D721Med (cell line): Measurements from ENCODE around the gene ARHGAP28.
A peak's percentile ranks its signal among the peaks of the same experiment; 100 is the strongest.

Experiments used
- DNase-seq: peaks from one replicate; pipeline ENCODE4 v3.0.0; 2011; ENCODE audit warnings: low spot score; ENCODE audit not compliant: insufficient read length
- FAIRE-seq: peaks from 2 replicates; lab custom pipeline; 2011; peaks lifted over from hg19 to GRCh38; lab: Jason Lieb, UNC
- CTCF ChIP-seq: IDR thresholded peaks from 2 replicates; pipeline ENCODE4 v1.5.1; 2012; ENCODE audit warnings: mild to moderate bottlenecking, control low read depth; ENCODE audit not compliant: insufficient read depth; ENCODE audit errors: missing control alignments

Gene ARHGAP28

GRCh38 chr18:6711467-6711866 is 18.0 kb upstream of the ARHGAP28 start:
- FAIRE-seq (no peak), DNase-seq (no peak)
- TF ChIP-seq CTCF, result no peak

GRCh38 chr18:6712401-6712800 is 17.1 kb upstream of the ARHGAP28 start:
- no peak for TF ChIP-seq CTCF
- FAIRE-seq, result no peak
- DNase-seq, result no peak

- FAIRE-seq, result no peak
- no peak for TF ChIP-seq CTCF
- DNase-seq, result no peak
Observed at GRCh38 chr18:6714010-6714409, 15.5 kb upstream of the ARHGAP28 start.

GRCh38 chr18:6718267-6718666 is 11.2 kb upstream of the ARHGAP28 start:
- DNase-seq (no peak), FAIRE-seq (no peak)
- TF ChIP-seq CTCF, result no peak

GRCh38 chr18:6719098-6719846 is 10.2 kb upstream of the ARHGAP28 start:
- FAIRE-seq (no peak), DNase-seq (no peak)
- no peak for TF ChIP-seq CTCF

GRCh38 chr18:6719910-6720683 is 9.4 kb upstream of the ARHGAP28 start:
- FAIRE-seq (no peak), DNase-seq (no peak)
- no peak for TF ChIP-seq CTCF

GRCh38 chr18:6721755-6722154 is 7.8 kb upstream of the ARHGAP28 start:
- TF ChIP-seq CTCF, result no peak
- FAIRE-seq (peak; percentile 11), DNase-seq (no peak)
